DOHH2 (cell line): Measurements from ENCODE around the gene EIF3F.

ENCODE experiments used
- H3F3A ChIP-seq: fragments of 200-600 bp; sonication (generic), shearing (Covaris generic); 2 replicates; pipeline ENCODE4 v1.6.0; 2016; ENCODE audit warnings: antibody characterized with exemption, mild to moderate bottlenecking; ENCODE audit not compliant: control insufficient read depth, insufficient read depth
- H3K27ac ChIP-seq: fragments of 200-600 bp; sonication (generic); 2 replicates; pipeline ENCODE4 v1.5.1; 2014; ENCODE audit warnings: low read depth, mild to moderate bottlenecking, low read length, moderate library complexity
- H3K27me3 ChIP-seq: fragments of 200-600 bp; sonication (generic); 2 replicates; pipeline ENCODE4 v1.6.1; 2014; ENCODE audit warnings: mild to moderate bottlenecking, low read length, mixed read lengths; ENCODE audit not compliant: control insufficient read depth
- H3K36me3 ChIP-seq: fragments of 200-600 bp; sonication (generic); 2 replicates; pipeline ENCODE4 v1.6.1; 2014; ENCODE audit warnings: mild to moderate bottlenecking, low read length, moderate library complexity, mixed read lengths; ENCODE audit not compliant: control insufficient read depth
- H3K4me1 ChIP-seq: fragments of 200-600 bp; sonication (generic); 2 replicates; pipeline ENCODE4 v1.6.1; 2014; ENCODE audit warnings: mild to moderate bottlenecking, low read length, mixed read lengths; ENCODE audit not compliant: control insufficient read depth
- H3K4me2 ChIP-seq: fragments of 200-600 bp; sonication (generic); 2 replicates; pipeline ENCODE4 v1.6.0; 2014; ENCODE audit warnings: mild to moderate bottlenecking, low read length, moderate library complexity
- H3K4me3 ChIP-seq: fragments of 200-600 bp; sonication (generic); 2 replicates; pipeline ENCODE4 v1.5.1; 2014; ENCODE audit warnings: mild to moderate bottlenecking, low read length, mixed read lengths
- H3K79me2 ChIP-seq: fragments of 200-600 bp; sonication (generic); 2 replicates; pipeline ENCODE4 v1.6.1; 2014; ENCODE audit warnings: mild to moderate bottlenecking, low read length, mixed read lengths; ENCODE audit not compliant: control insufficient read depth
- H3K9me2 ChIP-seq: fragments of 200-600 bp; sonication (generic); replicated peaks from 2 replicates; pipeline ENCODE4 v1.6.1; 2014; ENCODE audit warnings: mild to moderate bottlenecking, low read length, mixed read lengths; ENCODE audit not compliant: control insufficient read depth
- H3K9me3 ChIP-seq: fragments of 200-600 bp; sonication (generic); 2 replicates; pipeline ENCODE4 v1.6.1; 2014; ENCODE audit warnings: antibody characterized with exemption, low read length, mixed read lengths; ENCODE audit not compliant: control insufficient read depth, insufficient read depth
- H4K20me1 ChIP-seq: fragments of 200-600 bp; sonication (generic); 2 replicates; pipeline ENCODE4 v1.6.0; 2014; ENCODE audit warnings: low read depth, mild to moderate bottlenecking, antibody characterized with exemption, low read length, moderate library complexity; ENCODE audit not compliant: control insufficient read depth, insufficient read depth
- CTCF ChIP-seq: fragments of 200-600 bp; sonication (generic); IDR thresholded peaks from one replicate; pipeline ENCODE4 v1.5.1; 2014; ENCODE audit warnings: antibody characterized with exemption, mild to moderate bottlenecking, low read depth, low read length; ENCODE audit not compliant: poor library complexity, severe bottlenecking
- EZH2phosphoT487 ChIP-seq: fragments of 200-600 bp; sonication (generic); IDR thresholded peaks from 2 replicates; pipeline ENCODE4 v1.6.1; 2017; ENCODE audit warnings: borderline replicate concordance, mild to moderate bottlenecking, antibody characterized with exemption, low read length, moderate library complexity, mixed read lengths

The EIF3F gene

DNA sequence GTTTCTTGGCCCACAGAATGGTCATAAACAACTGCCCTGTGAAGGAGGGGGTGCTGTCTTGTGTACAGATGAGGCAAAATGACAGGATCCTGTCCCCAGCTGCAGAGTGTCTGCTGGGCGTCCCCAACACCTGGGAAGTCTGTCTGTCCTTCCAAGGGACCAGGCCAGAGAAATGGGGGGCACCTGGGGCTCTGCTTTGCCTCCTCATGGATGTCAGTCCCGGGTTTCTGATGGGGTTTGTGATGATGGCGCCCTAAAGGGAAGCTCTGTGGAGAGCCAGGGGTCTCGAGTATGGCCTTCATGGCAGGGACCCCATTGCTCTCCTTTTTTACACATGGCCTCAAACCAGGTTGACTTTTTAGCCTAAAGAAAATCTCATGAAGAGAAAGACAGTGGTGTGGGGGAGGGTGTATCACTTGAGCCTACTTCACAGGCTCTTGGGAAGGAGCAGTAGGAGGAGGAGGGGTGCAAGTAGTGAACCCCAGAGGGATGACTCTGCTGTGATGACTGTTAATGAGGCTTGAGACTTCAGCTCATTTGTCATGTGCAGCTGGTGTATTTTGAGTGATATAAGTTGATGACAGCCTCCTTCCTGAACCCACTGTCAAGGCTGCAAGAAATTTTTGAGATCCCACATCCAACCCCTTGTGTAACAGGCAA is 53.3 kb downstream of the EIF3F start:
- no peak overlapping the region for H3K4me3 ChIP-seq
- H3F3A ChIP-seq: no peaks in the 10 kb centered on the region
- H3K9me2 ChIP-seq: no peaks in the 10 kb centered on the region
- no peak overlapping the region for H3K27ac ChIP-seq
- no peak overlapping the region for H3K4me2 ChIP-seq
- H3K4me1 ChIP-seq: no peaks in the 10 kb centered on the region
- no peaks in the 10 kb centered on the region for H3K9me3 ChIP-seq
- peaks cover 7% of the 10 kb centered on the region for H3K27me3 ChIP-seq
- H3K79me2 ChIP-seq: no peaks in the 10 kb centered on the region
- TF ChIP-seq EZH2phosphoT487 (no peak), CTCF (no peak)
- H4K20me1 ChIP-seq: no peaks in the 10 kb centered on the region
- H3K36me3 ChIP-seq: no peaks in the 10 kb centered on the region

DNA sequence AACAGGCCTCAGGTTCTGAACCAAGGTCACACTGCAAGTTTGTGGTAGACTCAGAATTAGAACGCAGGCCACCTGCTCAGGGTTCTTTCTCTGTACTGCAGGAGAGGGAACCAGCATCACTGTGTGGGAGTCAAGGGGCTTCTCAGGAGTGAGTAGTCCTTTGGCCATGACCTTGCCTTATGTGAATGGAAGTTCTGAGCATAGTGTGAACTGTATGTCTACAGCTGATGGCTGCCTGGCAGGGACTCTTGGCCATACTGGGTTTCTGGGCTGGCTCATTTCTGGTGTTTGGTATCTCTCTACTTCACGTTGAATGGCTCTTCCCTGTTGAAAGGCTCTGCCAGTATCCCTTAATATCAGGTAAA is 53.8 kb downstream of the EIF3F start:
- no peaks in the 10 kb centered on the region for H3F3A ChIP-seq
- H3K4me2 ChIP-seq: no peak overlapping the region
- TF ChIP-seq CTCF (no peak), EZH2phosphoT487 (no peak)
- no peaks in the 10 kb centered on the region for H3K4me1 ChIP-seq
- H3K79me2 ChIP-seq: no peaks in the 10 kb centered on the region
- H3K27ac ChIP-seq: no peak overlapping the region
- H3K4me3 ChIP-seq: no peak overlapping the region
- no peaks in the 10 kb centered on the region for H3K9me3 ChIP-seq
- no peaks in the 10 kb centered on the region for H4K20me1 ChIP-seq
- H3K36me3 ChIP-seq: no peaks in the 10 kb centered on the region
- no peaks in the 10 kb centered on the region for H3K9me2 ChIP-seq
- H3K27me3 ChIP-seq: peaks cover 7% of the 10 kb centered on the region

DNA sequence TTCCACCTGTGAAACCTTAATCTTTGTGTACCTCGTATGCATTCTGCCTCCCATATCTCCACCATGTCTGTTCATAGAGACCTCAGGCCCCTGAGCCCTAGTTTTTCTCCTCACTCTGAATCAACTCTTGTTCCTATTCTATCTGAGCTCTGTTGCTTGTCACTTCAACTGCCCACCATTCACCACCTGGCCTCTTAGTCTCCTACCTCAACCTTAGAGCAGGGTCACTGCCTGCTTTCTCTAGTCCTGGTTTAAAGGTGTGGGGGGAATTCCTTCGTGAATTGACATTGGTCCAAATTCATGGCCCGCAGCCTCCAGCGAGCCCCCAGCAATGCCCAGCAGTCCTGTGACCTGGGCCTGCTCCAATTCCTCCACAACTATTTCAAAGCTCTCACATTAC is 54.4 kb downstream of the EIF3F start:
- TF ChIP-seq CTCF: no peak
- no peak for TF ChIP-seq EZH2phosphoT487
- no peak overlapping the region for H3K4me3 ChIP-seq

More for the DNA sequence above, 54.4 kb downstream of the EIF3F start:
- no peaks in the 10 kb centered on the region for H3K9me3 ChIP-seq
- no peaks in the 10 kb centered on the region for H4K20me1 ChIP-seq
- H3K4me1 ChIP-seq: no peaks in the 10 kb centered on the region
- H3K36me3 ChIP-seq: no peaks in the 10 kb centered on the region
- peaks cover 7% of the 10 kb centered on the region for H3K27me3 ChIP-seq
- no peak overlapping the region for H3K27ac ChIP-seq
- H3K4me2 ChIP-seq: no peak overlapping the region
- H3K79me2 ChIP-seq: no peaks in the 10 kb centered on the region
- no peaks in the 10 kb centered on the region for H3F3A ChIP-seq
- no peaks in the 10 kb centered on the region for H3K9me2 ChIP-seq
